Loucy (cell line): ENCODE data around the gene IQSEC1.

Experiments used
- EZH2phosphoT487 ChIP-seq: fragments of 200-600 bp; IDR thresholded peaks from 2 replicates; pipeline ENCODE4 v1.6.1; 2018; ENCODE audit warnings: antibody characterized with exemption, mild to moderate bottlenecking, moderate library complexity, borderline replicate concordance
- TF ChIP-seq, protein P1 (sequence below): fragments of 200-600 bp; sonication (generic); conservative IDR thresholded peaks from 2 replicates; pipeline ENCODE4 v1.5.1; 2014; ENCODE audit warnings: mild to moderate bottlenecking, antibody characterized with exemption, low read length

DNA sequence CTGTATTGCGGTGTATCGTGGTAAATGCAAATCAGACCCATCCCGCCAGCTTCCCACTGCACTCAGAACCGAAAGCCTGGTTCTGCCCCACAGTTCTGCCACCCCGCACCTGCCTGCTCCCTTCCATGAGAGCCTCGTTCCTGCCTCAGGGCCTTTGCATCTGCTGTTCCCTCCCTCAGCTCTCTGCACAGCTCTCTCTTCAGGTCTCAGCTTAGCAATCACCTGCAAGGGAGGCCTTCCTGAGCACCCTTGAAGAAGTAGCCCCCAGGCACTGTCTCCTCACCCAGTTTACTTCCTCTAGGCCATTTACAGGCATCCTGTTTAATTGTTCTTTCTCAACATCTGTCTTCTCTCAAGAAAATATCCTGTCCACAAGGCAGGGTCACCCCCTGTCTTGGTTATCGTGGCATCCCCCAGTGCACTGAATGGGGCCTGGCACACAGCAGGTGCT, 13.3 kb upstream of the IQSEC1 start:
- TF ChIP-seq, protein P1, sequence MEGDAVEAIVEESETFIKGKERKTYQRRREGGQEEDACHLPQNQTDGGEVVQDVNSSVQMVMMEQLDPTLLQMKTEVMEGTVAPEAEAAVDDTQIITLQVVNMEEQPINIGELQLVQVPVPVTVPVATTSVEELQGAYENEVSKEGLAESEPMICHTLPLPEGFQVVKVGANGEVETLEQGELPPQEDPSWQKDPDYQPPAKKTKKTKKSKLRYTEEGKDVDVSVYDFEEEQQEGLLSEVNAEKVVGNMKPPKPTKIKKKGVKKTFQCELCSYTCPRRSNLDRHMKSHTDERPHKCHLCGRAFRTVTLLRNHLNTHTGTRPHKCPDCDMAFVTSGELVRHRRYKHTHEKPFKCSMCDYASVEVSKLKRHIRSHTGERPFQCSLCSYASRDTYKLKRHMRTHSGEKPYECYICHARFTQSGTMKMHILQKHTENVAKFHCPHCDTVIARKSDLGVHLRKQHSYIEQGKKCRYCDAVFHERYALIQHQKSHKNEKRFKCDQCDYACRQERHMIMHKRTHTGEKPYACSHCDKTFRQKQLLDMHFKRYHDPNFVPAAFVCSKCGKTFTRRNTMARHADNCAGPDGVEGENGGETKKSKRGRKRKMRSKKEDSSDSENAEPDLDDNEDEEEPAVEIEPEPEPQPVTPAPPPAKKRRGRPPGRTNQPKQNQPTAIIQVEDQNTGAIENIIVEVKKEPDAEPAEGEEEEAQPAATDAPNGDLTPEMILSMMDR = no peak
- TF ChIP-seq EZH2phosphoT487 = no peak
